RKO (cell line): ENCODE measurements around the gene NBAS.
A peak's percentile ranks its signal among the peaks of the same experiment; 100 is the strongest.

Experiments
- DNase-seq: peaks from one replicate; pipeline ENCODE4 v3.0.0-alpha.2; 2016; ENCODE audit warnings: low spot score

The NBAS gene

DNA sequence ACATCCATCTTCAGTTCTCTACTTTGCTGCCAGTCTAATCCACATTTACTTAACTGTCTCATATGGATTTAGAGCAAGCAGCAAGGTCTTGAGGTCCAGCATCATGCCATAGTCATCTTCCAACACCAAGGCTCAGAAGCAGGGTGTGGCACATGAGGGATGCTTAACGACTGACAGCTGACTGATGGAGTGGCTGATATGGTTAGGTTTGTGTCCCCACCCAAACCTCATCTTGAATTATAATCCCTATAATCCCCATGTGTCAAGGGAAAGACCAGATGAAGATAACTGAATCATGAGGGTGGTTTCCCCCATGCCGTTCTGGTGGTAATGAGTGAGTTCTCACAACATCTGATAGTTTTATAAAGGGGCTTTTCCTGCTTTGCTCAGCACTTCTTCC is 257.3 kb downstream of the NBAS start:
- DNase-seq, result no peak

DNA sequence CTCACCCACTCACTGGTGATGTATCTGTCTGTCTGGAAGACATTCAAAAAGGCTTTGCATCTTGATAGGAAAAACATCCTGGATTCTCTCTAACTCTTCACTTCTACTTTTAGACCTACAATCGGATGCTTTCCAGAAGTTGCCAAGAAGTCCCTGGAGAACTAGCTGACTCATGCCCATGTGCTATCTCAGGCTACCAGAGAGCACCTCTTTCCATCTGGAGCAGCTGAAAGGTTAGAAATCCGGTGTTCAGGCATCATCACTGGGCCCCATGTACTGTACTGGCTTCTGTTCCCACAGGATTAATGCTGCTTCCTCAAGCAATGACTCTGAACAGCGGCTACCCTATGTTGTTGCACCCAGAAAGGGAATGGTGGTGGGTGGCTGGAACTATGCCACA is 259.0 kb downstream of the NBAS start:
- no peak for DNase-seq

DNA sequence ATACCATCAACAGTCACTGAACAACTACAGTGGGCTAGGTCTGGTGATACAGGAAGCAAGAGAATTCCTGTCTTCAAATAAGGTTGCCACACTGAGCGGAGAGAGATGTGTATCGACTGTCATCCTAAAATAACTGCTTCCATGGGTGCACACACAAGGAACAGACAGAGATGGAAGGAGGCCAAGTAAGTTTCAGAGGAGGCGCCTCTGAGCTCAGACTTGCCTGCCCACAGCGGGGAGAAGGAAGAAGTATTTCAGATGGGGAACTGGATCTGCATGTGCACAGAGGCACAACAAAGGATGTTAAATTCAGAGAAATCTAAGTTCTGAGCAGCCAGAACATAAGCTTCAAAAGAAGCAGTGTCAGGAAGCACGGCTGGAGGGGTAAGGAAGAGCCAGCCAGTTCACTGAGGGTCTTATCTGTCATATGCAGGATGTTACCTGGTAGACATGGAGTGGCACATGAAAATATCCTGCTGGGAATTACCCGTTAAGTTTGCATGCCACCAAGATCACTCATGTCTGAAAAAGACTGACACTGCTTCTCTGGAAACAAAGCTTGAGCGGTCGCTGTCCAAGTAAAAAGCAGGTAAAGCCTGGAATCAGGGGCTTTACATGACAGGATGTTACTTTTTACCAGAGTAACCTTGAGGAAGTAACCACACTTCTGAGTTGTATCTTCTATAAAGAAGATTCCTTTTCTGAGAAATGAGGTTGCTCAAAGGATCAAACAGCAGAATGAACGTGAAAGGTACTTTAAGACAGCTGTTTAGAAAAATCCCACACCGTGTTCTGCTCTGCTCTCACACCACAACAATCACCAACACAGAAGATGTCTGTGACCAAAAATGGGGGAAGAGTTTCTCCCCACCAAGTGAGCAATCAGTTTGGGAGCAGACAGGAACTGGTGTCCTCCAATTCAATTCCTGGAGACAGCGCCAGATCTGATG is 260.2 kb downstream of the NBAS start:
- DNase-seq, result no peak

GRCh38 chr2:15299904-15300520 is 261.1 kb downstream of the NBAS start:
- DNase-seq, result no peak

- DNase-seq, result peak; percentile 21
Observed at GRCh38 chr2:15298770-15299169, 262.4 kb downstream of the NBAS start.

DNA sequence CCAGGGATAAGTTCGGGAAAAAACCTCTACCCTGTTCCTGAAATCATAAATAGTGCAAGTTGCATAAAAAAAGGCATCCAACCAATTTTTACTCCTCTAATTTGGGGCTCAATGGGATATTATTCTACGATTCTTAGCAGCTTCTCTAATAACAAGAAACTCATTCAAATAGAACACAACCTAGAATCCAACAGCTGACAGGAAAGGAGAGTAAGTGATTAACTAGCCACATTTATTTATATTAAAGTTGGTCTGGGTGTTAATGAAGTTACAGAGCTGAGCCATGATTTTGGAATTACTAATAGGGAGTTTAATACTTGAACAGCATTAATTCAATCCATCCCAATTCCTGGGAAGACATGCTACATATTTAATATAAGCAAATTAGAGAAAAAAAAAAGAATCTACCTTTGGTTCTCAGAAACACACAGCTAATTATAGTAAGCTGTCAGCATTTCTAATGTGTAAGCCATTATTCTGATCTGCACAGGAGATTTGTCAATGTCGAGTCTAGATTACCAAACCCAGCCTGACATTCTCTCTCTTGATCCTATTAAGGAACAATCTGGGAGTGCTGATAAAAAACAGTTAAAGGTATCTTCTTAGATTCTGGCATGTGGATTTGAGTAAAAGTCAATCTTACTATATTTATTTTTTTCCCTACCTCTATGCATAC is 267.7 kb downstream of the NBAS start:
- DNase-seq, result no peak

GRCh38 chr2:15287447-15288184 is 273.5 kb downstream of the NBAS start:
- no peak for DNase-seq

- DNase-seq, result no peak
Observed at GRCh38 chr2:15284614-15285013, 276.5 kb downstream of the NBAS start.

DNA sequence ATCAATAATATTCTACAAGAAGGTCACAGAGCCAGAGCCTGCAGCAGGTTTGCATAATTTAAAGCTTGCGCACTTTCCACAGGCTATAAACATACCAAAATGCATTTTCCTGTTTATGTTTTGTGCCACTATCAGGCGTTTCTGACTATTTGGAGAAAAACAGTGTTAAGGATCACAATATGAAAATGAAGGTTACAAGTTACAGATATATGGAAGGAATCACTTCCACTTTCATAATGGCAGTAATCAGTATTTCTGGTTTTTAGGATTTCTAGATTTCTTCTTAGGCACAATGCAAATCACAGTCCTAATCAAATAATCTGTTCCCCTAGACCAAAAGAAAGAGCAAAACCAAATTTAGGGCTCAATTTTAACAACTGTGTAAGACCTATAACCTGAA is 279.5 kb downstream of the NBAS start:
- DNase-seq, result no peak

- no peak for DNase-seq
Observed at GRCh38 chr2:15279201-15279876, 281.8 kb downstream of the NBAS start.

GRCh38 chr2:15278296-15278695 is 282.8 kb downstream of the NBAS start:
- DNase-seq, result no peak

GRCh38 chr2:15275346-15275745 is 285.8 kb downstream of the NBAS start:
- no peak for DNase-seq

- DNase-seq, result no peak
Observed at GRCh38 chr2:15273452-15273851, 287.7 kb downstream of the NBAS start.

- DNase-seq, result no peak
Observed at GRCh38 chr2:15272942-15273341, 288.2 kb downstream of the NBAS start.

DNA sequence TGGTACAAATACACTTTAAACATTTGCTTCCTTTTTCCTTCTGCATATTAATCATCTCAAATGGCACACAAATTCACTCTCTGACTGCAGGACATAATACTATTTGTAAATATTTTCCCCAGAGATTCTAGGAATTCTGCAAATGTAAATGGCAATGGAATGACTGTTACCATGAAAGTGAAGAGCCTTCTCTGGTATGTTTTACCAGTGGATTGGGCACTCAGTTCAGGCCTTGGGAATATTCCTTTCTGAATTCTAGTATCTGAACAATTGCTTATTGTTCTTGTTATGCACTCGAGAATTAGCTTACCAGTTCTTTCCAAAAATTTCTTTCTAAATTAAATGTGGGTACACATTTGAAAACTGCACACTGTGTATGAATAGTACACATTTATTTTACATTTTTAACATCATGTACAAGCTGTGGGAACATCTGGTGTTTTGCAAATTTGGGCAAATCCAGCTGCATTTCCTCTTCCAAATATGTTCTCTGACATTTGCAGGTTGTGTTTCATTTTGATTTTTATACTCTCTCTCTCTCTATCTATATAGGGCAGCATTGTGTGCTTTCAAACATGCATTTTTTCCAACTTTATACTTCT is 289.1 kb downstream of the NBAS start:
- no peak for DNase-seq

DNA sequence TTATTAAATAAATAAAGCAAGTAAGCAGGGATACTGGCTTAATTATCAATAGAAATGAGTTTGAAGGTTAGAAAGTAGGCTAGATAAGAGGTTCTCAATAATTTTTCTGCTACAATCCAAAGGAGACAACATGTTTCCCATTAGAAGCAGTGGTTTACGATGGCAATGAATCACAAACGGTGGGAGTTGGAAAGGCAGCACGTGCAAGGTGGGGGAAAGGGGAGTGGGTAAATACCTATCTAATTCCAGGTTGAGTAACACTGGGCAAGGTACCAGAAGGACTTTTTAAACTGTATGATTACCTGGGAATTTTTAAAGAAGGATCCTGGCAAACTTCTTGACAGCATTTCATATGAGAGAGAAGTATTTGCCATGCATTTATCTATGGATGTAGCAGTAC is 289.9 kb downstream of the NBAS start:
- no peak for DNase-seq

- no peak for DNase-seq
Observed at GRCh38 chr2:15269043-15269442, 292.1 kb downstream of the NBAS start.

DNA sequence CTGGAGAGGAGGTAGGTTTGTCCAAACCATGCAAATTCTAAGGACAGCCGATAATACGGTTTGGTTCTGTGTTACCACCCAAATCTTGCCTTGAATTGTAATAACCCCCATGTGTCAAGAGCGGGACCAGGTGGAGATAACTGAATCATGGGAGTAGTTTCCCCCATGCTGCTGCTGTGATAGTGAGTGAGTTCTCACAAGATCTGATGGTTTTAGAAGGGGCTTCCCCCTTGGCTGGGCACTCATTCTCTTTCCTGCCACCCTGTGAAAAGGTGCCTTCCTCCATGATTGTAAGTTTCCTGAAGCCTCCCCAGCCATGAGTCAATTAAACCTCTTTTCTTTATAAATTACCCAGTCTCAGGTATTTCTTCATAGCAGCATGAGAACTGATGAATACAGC is 295.2 kb downstream of the NBAS start:
- no peak for DNase-seq

DNA sequence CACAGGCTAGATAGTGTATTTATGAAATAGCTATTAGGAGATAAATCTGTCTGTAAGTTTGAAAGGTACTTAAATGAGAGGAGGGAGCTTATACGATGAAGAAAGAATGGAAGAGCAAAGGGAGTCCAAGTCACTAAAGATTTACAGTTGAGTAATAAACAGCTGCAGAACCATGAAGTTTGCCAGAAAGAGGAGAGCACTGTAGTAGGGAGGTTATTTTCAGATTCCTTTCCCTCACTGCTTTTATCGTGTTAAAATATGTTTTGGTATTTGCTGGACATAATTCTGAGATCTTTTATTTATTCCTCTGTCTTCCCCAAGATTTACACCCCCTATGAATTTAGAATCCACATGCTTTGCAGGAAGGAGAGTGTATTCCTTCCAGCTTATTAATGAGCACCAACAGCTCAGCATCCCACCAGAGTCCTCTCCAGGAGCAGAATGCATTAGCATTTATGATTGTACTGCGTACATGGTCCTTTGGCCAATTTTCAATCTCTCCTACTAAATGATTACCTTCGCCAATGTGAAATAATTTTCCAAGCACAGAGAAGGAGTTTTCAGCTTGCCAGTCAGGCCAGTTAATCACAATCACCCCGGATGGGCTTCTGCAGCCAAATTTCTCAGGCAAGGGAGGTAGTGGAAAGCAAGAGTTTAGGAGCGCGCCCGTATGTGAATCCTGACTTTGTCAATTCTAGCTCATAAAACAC is 297.0 kb downstream of the NBAS start:
- DNase-seq, result no peak

- no peak for DNase-seq
Observed at GRCh38 chr2:15262792-15263191, 298.3 kb downstream of the NBAS start.

DNA sequence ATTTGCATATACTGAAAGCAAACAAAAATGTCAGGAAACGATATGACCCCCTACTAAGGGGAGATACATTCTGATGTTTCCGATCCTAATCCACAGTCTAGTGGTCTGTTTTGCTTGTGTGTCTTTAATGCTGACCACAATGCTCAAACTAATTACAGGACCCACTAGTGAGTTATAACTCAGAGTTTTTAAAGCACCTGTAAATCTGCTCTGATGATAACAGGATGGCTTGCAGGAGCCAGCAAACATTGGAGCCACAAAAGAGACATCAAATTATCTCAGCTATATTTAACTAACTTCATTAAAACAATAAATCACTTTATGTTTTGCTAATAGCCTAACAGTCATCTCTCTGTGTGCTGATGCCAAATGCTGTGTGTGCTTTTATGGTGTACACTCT is 300.3 kb downstream of the NBAS start:
- no peak for DNase-seq
